DOHH2 (cell line): ENCODE results near the gene TBX6.
A peak's percentile ranks its signal among the peaks of the same experiment; 100 is the strongest.

Experiments used
- H3F3A ChIP-seq: fragments of 200-600 bp; sonication (generic), shearing (Covaris generic); 2 replicates; pipeline ENCODE4 v1.6.0; 2016; ENCODE audit warnings: antibody characterized with exemption, mild to moderate bottlenecking; ENCODE audit not compliant: control insufficient read depth, insufficient read depth
- H3K27ac ChIP-seq: fragments of 200-600 bp; sonication (generic); 2 replicates; pipeline ENCODE4 v1.5.1; 2014; ENCODE audit warnings: low read depth, mild to moderate bottlenecking, low read length, moderate library complexity
- H3K27me3 ChIP-seq: fragments of 200-600 bp; sonication (generic); 2 replicates; pipeline ENCODE4 v1.6.1; 2014; ENCODE audit warnings: mild to moderate bottlenecking, low read length, mixed read lengths; ENCODE audit not compliant: control insufficient read depth
- H3K36me3 ChIP-seq: fragments of 200-600 bp; sonication (generic); 2 replicates; pipeline ENCODE4 v1.6.1; 2014; ENCODE audit warnings: mild to moderate bottlenecking, low read length, moderate library complexity, mixed read lengths; ENCODE audit not compliant: control insufficient read depth
- H3K4me1 ChIP-seq: fragments of 200-600 bp; sonication (generic); 2 replicates; pipeline ENCODE4 v1.6.1; 2014; ENCODE audit warnings: mild to moderate bottlenecking, low read length, mixed read lengths; ENCODE audit not compliant: control insufficient read depth
- H3K4me2 ChIP-seq: fragments of 200-600 bp; sonication (generic); 2 replicates; pipeline ENCODE4 v1.6.0; 2014; ENCODE audit warnings: mild to moderate bottlenecking, low read length, moderate library complexity
- H3K4me3 ChIP-seq: fragments of 200-600 bp; sonication (generic); 2 replicates; pipeline ENCODE4 v1.5.1; 2014; ENCODE audit warnings: mild to moderate bottlenecking, low read length, mixed read lengths
- H3K79me2 ChIP-seq: fragments of 200-600 bp; sonication (generic); 2 replicates; pipeline ENCODE4 v1.6.1; 2014; ENCODE audit warnings: mild to moderate bottlenecking, low read length, mixed read lengths; ENCODE audit not compliant: control insufficient read depth
- H3K9me2 ChIP-seq: fragments of 200-600 bp; sonication (generic); replicated peaks from 2 replicates; pipeline ENCODE4 v1.6.1; 2014; ENCODE audit warnings: mild to moderate bottlenecking, low read length, mixed read lengths; ENCODE audit not compliant: control insufficient read depth
- H3K9me3 ChIP-seq: fragments of 200-600 bp; sonication (generic); 2 replicates; pipeline ENCODE4 v1.6.1; 2014; ENCODE audit warnings: antibody characterized with exemption, low read length, mixed read lengths; ENCODE audit not compliant: control insufficient read depth, insufficient read depth
- H4K20me1 ChIP-seq: fragments of 200-600 bp; sonication (generic); 2 replicates; pipeline ENCODE4 v1.6.0; 2014; ENCODE audit warnings: low read depth, mild to moderate bottlenecking, antibody characterized with exemption, low read length, moderate library complexity; ENCODE audit not compliant: control insufficient read depth, insufficient read depth
- EZH2phosphoT487 ChIP-seq: fragments of 200-600 bp; sonication (generic); IDR thresholded peaks from 2 replicates; pipeline ENCODE4 v1.6.1; 2017; ENCODE audit warnings: borderline replicate concordance, mild to moderate bottlenecking, antibody characterized with exemption, low read length, moderate library complexity, mixed read lengths
- TF ChIP-seq, protein P1 (sequence below): fragments of 200-600 bp; sonication (generic); IDR thresholded peaks from one replicate; pipeline ENCODE4 v1.5.1; 2014; ENCODE audit warnings: antibody characterized with exemption, mild to moderate bottlenecking, low read depth, low read length; ENCODE audit not compliant: poor library complexity, severe bottlenecking

The TBX6 gene

GRCh38 chr16:30063278-30063892, 28.3 kb downstream of the TBX6 start:
- no peak for TF ChIP-seq EZH2phosphoT487
- TF ChIP-seq, protein P1, sequence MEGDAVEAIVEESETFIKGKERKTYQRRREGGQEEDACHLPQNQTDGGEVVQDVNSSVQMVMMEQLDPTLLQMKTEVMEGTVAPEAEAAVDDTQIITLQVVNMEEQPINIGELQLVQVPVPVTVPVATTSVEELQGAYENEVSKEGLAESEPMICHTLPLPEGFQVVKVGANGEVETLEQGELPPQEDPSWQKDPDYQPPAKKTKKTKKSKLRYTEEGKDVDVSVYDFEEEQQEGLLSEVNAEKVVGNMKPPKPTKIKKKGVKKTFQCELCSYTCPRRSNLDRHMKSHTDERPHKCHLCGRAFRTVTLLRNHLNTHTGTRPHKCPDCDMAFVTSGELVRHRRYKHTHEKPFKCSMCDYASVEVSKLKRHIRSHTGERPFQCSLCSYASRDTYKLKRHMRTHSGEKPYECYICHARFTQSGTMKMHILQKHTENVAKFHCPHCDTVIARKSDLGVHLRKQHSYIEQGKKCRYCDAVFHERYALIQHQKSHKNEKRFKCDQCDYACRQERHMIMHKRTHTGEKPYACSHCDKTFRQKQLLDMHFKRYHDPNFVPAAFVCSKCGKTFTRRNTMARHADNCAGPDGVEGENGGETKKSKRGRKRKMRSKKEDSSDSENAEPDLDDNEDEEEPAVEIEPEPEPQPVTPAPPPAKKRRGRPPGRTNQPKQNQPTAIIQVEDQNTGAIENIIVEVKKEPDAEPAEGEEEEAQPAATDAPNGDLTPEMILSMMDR: no peak
- H4K20me1 ChIP-seq: peaks cover 17% of the 10 kb centered on the region
- peak overlapping the region; percentile 96 for H3K4me3 ChIP-seq
- peaks cover 44% of the 10 kb centered on the region for H3K79me2 ChIP-seq
- no peaks in the 10 kb centered on the region for H3K9me3 ChIP-seq
- H3K27me3 ChIP-seq: no peaks in the 10 kb centered on the region
- no peaks in the 10 kb centered on the region for H3K9me2 ChIP-seq
- peak overlapping the region; percentile 89 for H3K27ac ChIP-seq
- H3K36me3 ChIP-seq: peaks cover 41% of the 10 kb centered on the region
- peak overlapping the region; percentile 77 for H3K4me2 ChIP-seq
- peaks cover 24% of the 10 kb centered on the region for H3K4me1 ChIP-seq
- peaks cover 23% of the 10 kb centered on the region for H3F3A ChIP-seq

DNA sequence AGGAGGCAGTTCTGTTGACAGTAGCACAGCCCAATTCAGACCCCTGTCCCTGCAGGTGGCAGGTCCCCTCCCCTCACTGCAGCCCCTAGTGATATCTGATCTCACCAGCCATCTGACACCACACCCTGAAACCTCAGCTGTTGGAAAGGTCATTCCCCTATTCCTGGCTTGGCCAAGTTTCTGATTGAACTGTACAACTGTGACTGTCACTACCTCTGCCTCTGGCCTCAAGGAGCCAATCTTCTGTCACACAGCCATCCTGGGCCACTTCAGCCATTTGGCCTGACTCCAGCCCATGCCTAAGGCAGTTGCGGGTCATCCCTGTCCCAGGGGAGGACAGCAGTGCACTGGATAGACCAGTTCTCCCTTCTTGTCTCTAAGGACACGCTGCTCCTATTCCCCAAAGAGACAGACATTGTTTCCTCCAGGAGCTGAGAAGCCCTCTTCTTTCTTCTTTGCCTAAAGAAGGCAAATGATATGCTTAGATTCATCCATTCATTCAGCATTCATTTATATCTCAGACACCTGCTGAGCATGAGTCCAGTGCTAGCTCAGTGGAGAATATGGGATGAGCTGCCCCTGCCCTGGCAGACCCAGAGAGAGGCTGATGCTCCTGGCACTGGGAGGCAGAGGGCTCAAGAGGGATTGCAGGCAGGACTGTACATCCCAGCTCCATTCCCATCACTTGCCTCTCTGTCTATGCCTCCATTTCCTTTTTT, 30.7 kb downstream of the TBX6 start:
- Histone ChIP-seq H3K4me2 (no peak overlapping the region), H3K27me3 (no peaks in the 10 kb centered on the region), H3K27ac (no peak overlapping the region), H3K79me2 (peaks cover 22% of the 10 kb centered on the region), H3K4me3 (no peak overlapping the region), H4K20me1 (no peaks in the 10 kb centered on the region), H3F3A (peaks cover 5% of the 10 kb centered on the region), H3K36me3 (peaks cover 18% of the 10 kb centered on the region), H3K9me2 (no peaks in the 10 kb centered on the region), H3K4me1 (peaks cover 10% of the 10 kb centered on the region), H3K9me3 (no peaks in the 10 kb centered on the region)
- TF ChIP-seq, protein P1: no peak
- no peak for TF ChIP-seq EZH2phosphoT487

GRCh38 chr16:30060346-30060745, 31.4 kb downstream of the TBX6 start:
- Histone ChIP-seq H3K27ac (no peak overlapping the region), H3K27me3 (no peaks in the 10 kb centered on the region), H3K4me1 (peaks cover 11% of the 10 kb centered on the region), H3K36me3 (peaks cover 17% of the 10 kb centered on the region), H3K79me2 (peaks cover 18% of the 10 kb centered on the region), H3K9me3 (no peaks in the 10 kb centered on the region), H3K4me3 (no peak overlapping the region), H3K4me2 (no peak overlapping the region), H3F3A (peaks cover 5% of the 10 kb centered on the region), H3K9me2 (no peaks in the 10 kb centered on the region), H4K20me1 (no peaks in the 10 kb centered on the region)
- no peak for TF ChIP-seq EZH2phosphoT487
- TF ChIP-seq, protein P1: no peak
